ENCODE data around the gene ZFP36.

DNA sequence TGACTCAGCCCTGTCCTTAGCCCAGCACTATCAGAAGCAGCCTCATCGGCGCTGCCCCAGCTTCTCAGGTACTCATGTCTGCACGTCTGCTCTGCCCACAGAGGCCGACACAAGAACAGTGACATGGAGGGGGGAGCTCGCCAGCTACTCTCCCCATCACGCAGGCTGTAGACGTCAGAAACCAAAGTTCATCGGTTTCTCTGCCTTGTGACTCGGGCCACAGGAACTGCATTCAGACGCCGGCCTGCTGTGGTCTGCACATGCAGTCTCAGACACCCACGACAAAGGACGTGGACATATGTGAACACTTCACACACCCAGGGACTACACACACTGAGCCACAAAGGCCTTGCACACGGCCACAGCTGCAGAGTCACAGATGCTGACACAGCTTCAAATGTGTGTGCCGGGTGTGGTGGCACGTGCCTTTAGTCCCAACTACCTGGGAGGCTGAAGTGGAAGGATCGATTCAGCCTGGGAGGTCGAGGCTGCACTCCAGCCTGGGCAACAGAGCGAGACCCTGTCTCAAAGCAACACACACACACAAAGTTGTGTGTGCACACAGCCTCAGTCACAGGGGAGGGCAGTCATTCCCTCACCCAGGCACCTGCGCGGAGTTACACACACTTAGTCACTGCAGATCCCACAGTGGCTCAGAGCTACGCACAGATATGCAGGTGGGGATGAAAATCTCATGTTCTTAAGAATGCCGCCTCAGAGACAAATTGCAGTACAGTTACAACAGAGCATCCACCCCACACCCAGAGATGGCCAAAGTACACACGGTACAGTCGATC, 4.9 kb upstream of the ZFP36 start:
- TF ChIP-seq, protein P1, sequence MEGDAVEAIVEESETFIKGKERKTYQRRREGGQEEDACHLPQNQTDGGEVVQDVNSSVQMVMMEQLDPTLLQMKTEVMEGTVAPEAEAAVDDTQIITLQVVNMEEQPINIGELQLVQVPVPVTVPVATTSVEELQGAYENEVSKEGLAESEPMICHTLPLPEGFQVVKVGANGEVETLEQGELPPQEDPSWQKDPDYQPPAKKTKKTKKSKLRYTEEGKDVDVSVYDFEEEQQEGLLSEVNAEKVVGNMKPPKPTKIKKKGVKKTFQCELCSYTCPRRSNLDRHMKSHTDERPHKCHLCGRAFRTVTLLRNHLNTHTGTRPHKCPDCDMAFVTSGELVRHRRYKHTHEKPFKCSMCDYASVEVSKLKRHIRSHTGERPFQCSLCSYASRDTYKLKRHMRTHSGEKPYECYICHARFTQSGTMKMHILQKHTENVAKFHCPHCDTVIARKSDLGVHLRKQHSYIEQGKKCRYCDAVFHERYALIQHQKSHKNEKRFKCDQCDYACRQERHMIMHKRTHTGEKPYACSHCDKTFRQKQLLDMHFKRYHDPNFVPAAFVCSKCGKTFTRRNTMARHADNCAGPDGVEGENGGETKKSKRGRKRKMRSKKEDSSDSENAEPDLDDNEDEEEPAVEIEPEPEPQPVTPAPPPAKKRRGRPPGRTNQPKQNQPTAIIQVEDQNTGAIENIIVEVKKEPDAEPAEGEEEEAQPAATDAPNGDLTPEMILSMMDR (conservative IDR thresholded peaks at IDR 0.05), result no peak
- no peak for TF ChIP-seq EZH2 (IDR thresholded peaks at IDR 0.05; ENCODE audit: low read depth)
